IMR-90 (cell line): ENCODE data around the gene GNAI2. TPM values are rescaled to one million over a fixed set of nuclear protein-coding genes. Genes with fewer than 3 reads are reported as not detected.
A peak's percentile ranks its signal among the peaks of the same experiment; 100 is the strongest.

ENCODE experiments used
- ATAC-seq: fragments of 200-7000 bp; cut with Tn5 transposase; 2 replicates; pipeline ENCODE4 v1.9.1; 2020; ENCODE audit warnings: low read depth, mild to moderate bottlenecking, moderate library complexity
- BruUV-seq: library from RNA; stranded (reverse); fragments of 400-500 nt; replicated peaks from 2 replicates; lab custom pipeline; 2021; lab: Mats Ljungman, UMichigan
- CTCF ChIA-PET: fragments of 300-600 bp; formaldehyde crosslinking; extraction: SDS; loops from one replicate; lab custom pipeline; 2021; ENCODE audit warnings: antibody characterized with exemption; lab: Yijun Ruan, JAX
- POLR2A ChIA-PET: fragments of 300-600 bp; sonication (Branson Sonifier 250); formaldehyde crosslinking; loops from one replicate; lab custom pipeline; 2022; ENCODE audit warnings: antibody characterized with exemption; ENCODE audit not compliant: unreplicated experiment; lab: Charles Lee
- DNase-seq: peaks from one replicate; pipeline ENCODE4 v3.0.0; 2013
- H2AFZ ChIP-seq: replicated peaks from 2 replicates; pipeline ENCODE3; 2013; ENCODE audit warnings: low read length, mild to moderate bottlenecking; ENCODE audit not compliant: poor library complexity
- H2AK5ac ChIP-seq: 2 replicates; pipeline ENCODE4 v1.6.1; 2013; ENCODE audit warnings: low read depth, low read length, inconsistent platforms
- H2AK9ac ChIP-seq: replicated peaks from 2 replicates; pipeline ENCODE3; 2013; ENCODE audit warnings: mild to moderate bottlenecking, low read depth, low read length, moderate library complexity; ENCODE audit not compliant: poor library complexity
- H2BK120ac ChIP-seq: 2 replicates; pipeline ENCODE4 v1.6.1; 2013; ENCODE audit warnings: low read depth, low read length, inconsistent platforms
- H2BK15ac ChIP-seq: 3 replicates; pipeline ENCODE4 v1.6.1; 2013; ENCODE audit warnings: low read depth, low read length, inconsistent platforms
- H2BK20ac ChIP-seq: 2 replicates; pipeline ENCODE4 v1.6.1; 2013; ENCODE audit warnings: low read depth, mild to moderate bottlenecking, inconsistent platforms, low read length, moderate library complexity
- H2BK5ac ChIP-seq: 2 replicates; pipeline ENCODE4 v1.6.1; 2013; ENCODE audit warnings: mild to moderate bottlenecking, low read depth, low read length, inconsistent platforms; ENCODE audit not compliant: poor library complexity, severe bottlenecking
- H3K14ac ChIP-seq: replicated peaks from 2 replicates; pipeline ENCODE4 v1.6.1; 2013; ENCODE audit warnings: low read depth, low read length, inconsistent platforms
- H3K18ac ChIP-seq: 2 replicates; pipeline ENCODE4 v1.6.1; 2013; ENCODE audit warnings: low read depth, low read length, control low read depth
- H3K23ac ChIP-seq: 2 replicates; pipeline ENCODE4 v1.6.1; 2013; ENCODE audit warnings: low read depth, low read length, inconsistent platforms
- H3K27ac ChIP-seq: 2 replicates; pipeline ENCODE4 v1.5.1; 2013; ENCODE audit warnings: mild to moderate bottlenecking, control low read depth, low read length; ENCODE audit not compliant: insufficient read depth
- H3K27me3 ChIP-seq: 2 replicates; pipeline ENCODE4 v1.6.1; 2013; ENCODE audit warnings: low read length; ENCODE audit not compliant: control insufficient read depth, insufficient read depth
- H3K36me3 ChIP-seq: 2 replicates; pipeline ENCODE4 v1.6.1; 2013; ENCODE audit warnings: low read length, mixed read lengths; ENCODE audit not compliant: control insufficient read depth, insufficient read depth
- H3K4ac ChIP-seq: 2 replicates; pipeline ENCODE4 v1.6.1; 2013; ENCODE audit warnings: low read depth, low read length, inconsistent platforms
- H3K4me1 ChIP-seq: 2 replicates; pipeline ENCODE4 v1.6.1; 2013; ENCODE audit warnings: low read length, mixed read lengths; ENCODE audit not compliant: control insufficient read depth, insufficient read depth
- H3K4me2 ChIP-seq: 2 replicates; pipeline ENCODE4 v1.6.1; 2013; ENCODE audit warnings: low read depth, mild to moderate bottlenecking, control low read depth, low read length, moderate library complexity
- H3K4me3 ChIP-seq: 2 replicates; pipeline ENCODE4 v1.5.1; 2013; ENCODE audit warnings: low read depth, mild to moderate bottlenecking, control low read depth, low read length, moderate library complexity; ENCODE audit not compliant: insufficient read depth
- H3K56ac ChIP-seq: 2 replicates; pipeline ENCODE4 v1.6.1; 2013; ENCODE audit warnings: low read length, inconsistent platforms; ENCODE audit not compliant: insufficient read depth; ENCODE audit errors: extremely low read depth
- H3K79me1 ChIP-seq, 2 experiments: 2 replicates each; pipeline ENCODE4 v1.6.1; 2013; ENCODE audit warnings: low read length in 2 of 2, inconsistent platforms in 1 of 2, low read depth in 1 of 2
- H3K9ac ChIP-seq: 2 replicates; pipeline ENCODE4 v1.6.1; 2013; ENCODE audit warnings: low read depth, low read length, control low read depth
- H3K9me1 ChIP-seq: 2 replicates; pipeline ENCODE4 v1.6.1; 2013; ENCODE audit warnings: low read length, inconsistent platforms; ENCODE audit not compliant: insufficient read depth
- H3K9me3 ChIP-seq: 2 replicates; pipeline ENCODE4 v1.6.1; 2013; ENCODE audit warnings: low read length; ENCODE audit not compliant: control insufficient read depth, insufficient read depth
- H4K20me1 ChIP-seq: 2 replicates; pipeline ENCODE4 v1.6.1; 2013; ENCODE audit warnings: low read length, inconsistent platforms; ENCODE audit not compliant: insufficient read depth
- H4K5ac ChIP-seq: 2 replicates; pipeline ENCODE4 v1.6.1; 2013; ENCODE audit warnings: mild to moderate bottlenecking, low read depth, low read length, control low read depth
- H4K8ac ChIP-seq, 2 experiments: 2 replicates each; pipeline ENCODE4 v1.6.1; 2013; ENCODE audit warnings: low read depth in 2 of 2, low read length in 2 of 2, control low read depth in 1 of 2, inconsistent platforms in 1 of 2
- H4K91ac ChIP-seq: 2 replicates; pipeline ENCODE4 v1.6.1; 2013; ENCODE audit warnings: low read depth, low read length, inconsistent platforms; ENCODE audit not compliant: insufficient read depth
- ELK1 ChIP-seq: fragments of 150-350 bp; IDR thresholded peaks from 2 replicates; pipeline ENCODE4 v1.6.1; 2016; ENCODE audit warnings: low read depth, mild to moderate bottlenecking, low read length, moderate library complexity, borderline replicate concordance
- WGBS, 2 experiments: methylation state at CpG; one replicate each; pipeline versions ENCODE4 v1.1.5 to v1.1.7; 2013; ENCODE audit warnings: missing lambda C conversion rate in 2 of 2; ENCODE audit not compliant: insufficient read length in 1 of 2; ENCODE audit errors: extremely low coverage in 2 of 2; 5-methylcytosine and 5-hydroxymethylcytosine counted together
- dilution Hi-C: fragments of 300-500 bp; cut with HindIII; formaldehyde crosslinking; loops from one replicate; pipeline ENCODE4 v1.14.3; 2018; ENCODE audit warnings: low sequenced_read_pairs; ENCODE audit not compliant: unreplicated experiment
- in situ Hi-C: fragments of 300-500 bp; cut with MboI; formaldehyde crosslinking; loops from 3 replicates; pipeline ENCODE4 v1.14.3; 2019; ENCODE audit warnings: low sequenced_read_pairs, inconsistent platforms, mixed read lengths
- intact Hi-C: fragments of 100-400 bp; cut with micrococcal nuclease; formaldehyde crosslinking; loops from 2 replicates; pipeline ENCODE4 v1.10.0; 2022
- polyA plus RNA-seq, 3 experiments: library from polyadenylated mRNA; depleted of rRNA; stranded (reverse); fragments of >200 nt; gene quantifications; 2 replicates each; pipeline ENCODE4 v1.2.3, GENCODE V29; 2012; ENCODE audit warnings: low replicate concordance in 1 of 3
- total RNA-seq: library from RNA; depleted of rRNA; stranded (reverse); fragments of >200 nt; gene quantifications from 2 replicates; pipeline ENCODE4 v1.2.3, GENCODE V29; 2012

Gene GNAI2
- total and polyA plus RNA-seq, 2 of the 4 experiments (the other 2 are of a cell fraction), result 867 to 1,079 TPM

GRCh38 chr3:50245251-50245745 is 9.3 kb downstream of the GNAI2 start:
- Histone ChIP-seq H2BK5ac (peak overlapping the region; percentile 73), H2AK9ac (peak overlapping the region; percentile 98), H4K20me1 (peaks cover 85% of the 10 kb centered on the region), H2AK5ac (peak overlapping the region; percentile 98), H2AFZ (peak overlapping the region; percentile 86), H3K4me2 (peak overlapping the region; percentile 72; the same call in 1 of the 2 replicates), H3K18ac (no peak overlapping the region), H4K91ac (peak overlapping the region; percentile 85; the same call in 1 of the 2 replicates), H2BK120ac (peak overlapping the region; percentile 17; the same call in 1 of the 2 replicates), H3K4ac (peak overlapping the region; percentile 91), H3K9me1 (peaks cover 14% of the 10 kb centered on the region; the same call in 1 of the 2 replicates), H3K36me3 (peaks cover 21% of the 10 kb centered on the region), H3K9me3 (no peaks in the 10 kb centered on the region), H3K4me3 (no peak overlapping the region), H3K79me1 (peaks cover 9 to 82% of the 10 kb centered on the region in 2 experiments; a peak in 3 of 4 replicates), H2BK20ac (no peak overlapping the region; the same call in 1 of the 2 replicates), H3K14ac (peak overlapping the region; percentile 80), H4K5ac (peak overlapping the region; percentile 22; the same call in 1 of the 2 replicates), H4K8ac (peak overlapping the region; percentile 90 to 98; a peak in 2 of 4 replicates), H2BK15ac (peak overlapping the region; percentile 14; the same call in 1 of the 3 replicates), H3K9ac (peak overlapping the region; percentile 61), H3K27ac (peak overlapping the region; percentile 86), H3K56ac (0 out of 2 replicates have a peak overlapping the region, but pooled peaks have one; percentile 65), H3K4me1 (peaks cover 67% of the 10 kb centered on the region), H3K23ac (0 out of 2 replicates have a peak overlapping the region, but pooled peaks have one; percentile 48), H3K27me3 (no peaks in the 10 kb centered on the region)
- dilution Hi-C loops, result no loop called here
- intact Hi-C loops, result no loop called here
- BruUV-seq, result no TSS peak
- no peak for TF ChIP-seq ELK1
- POLR2A ChIA-PET, result no interaction called here
- CTCF ChIA-PET, result interaction anchor here (0.7 kb wide), 1 partner anchor 9 kb away, joined by 3 read pairs; no protein-coding TSS in a partner anchor
- in situ Hi-C loops, result no loop called here
- 72% methylated on average over 10 of the region's 16 CpGs; no CpG with 5 or more reads in 1 of the 2 experiments for WGBS, 2 experiments
- DNase-seq, result no peak
- no peak for ATAC-seq
